HG02981 (cell line): ENCODE results near the gene TPSB2.
"Not testable (repeated sequence)": the region's sequence is repeated elsewhere in the genome, so short reads cannot be mapped to it uniquely, and the experiment has no call there.

ENCODE experiments used
- ATAC-seq: cut with Tn5 transposase; IDR thresholded peaks from one replicate; pipeline ENCODE4 v1.9.1; 2021; ENCODE audit warnings: mild to moderate bottlenecking, moderate library complexity; ENCODE audit not compliant: unreplicated experiment

Gene TPSB2

GRCh38 chr16:1230084-1230470 lies at the start of gene TPSB2:
TPSB2 (minus strand) TSS chr16:1230184; CDS start chr16:1229951, 233 bp downstream.
- ATAC-seq = not testable (repeated sequence)

- no peak for ATAC-seq
Observed at GRCh38 chr16:1279081-1279944, 49.3 kb upstream of the TPSB2 start.

- no peak for ATAC-seq
Observed at GRCh38 chr16:1278477-1278876, 48.5 kb upstream of the TPSB2 start.

GRCh38 chr16:1277617-1278282 lies 47.8 kb upstream of the TPSB2 start:
- no peak for ATAC-seq

GRCh38 chr16:1277151-1277598 lies 47.2 kb upstream of the TPSB2 start:
- ATAC-seq = no peak

- ATAC-seq = no peak
Observed at GRCh38 chr16:1276580-1276878, 46.5 kb upstream of the TPSB2 start.

GRCh38 chr16:1275791-1276579 lies 46.0 kb upstream of the TPSB2 start:
- ATAC-seq = no peak

GRCh38 chr16:1274767-1275166 lies 44.8 kb upstream of the TPSB2 start:
- no peak for ATAC-seq

- ATAC-seq = no peak
Observed at GRCh38 chr16:1273816-1274215, 43.8 kb upstream of the TPSB2 start.

- no peak for ATAC-seq
Observed at GRCh38 chr16:1272453-1273198, 42.6 kb upstream of the TPSB2 start.

GRCh38 chr16:1271724-1272413 lies 41.9 kb upstream of the TPSB2 start:
- not testable (repeated sequence) for ATAC-seq

- ATAC-seq = no peak
Observed at GRCh38 chr16:1271380-1271723, 41.4 kb upstream of the TPSB2 start.

GRCh38 chr16:1269418-1269817 lies 39.4 kb upstream of the TPSB2 start:
- ATAC-seq = not testable (repeated sequence)

GRCh38 chr16:1265826-1266225 lies 35.8 kb upstream of the TPSB2 start:
- no peak for ATAC-seq

- ATAC-seq = no peak
Observed at GRCh38 chr16:1265090-1265630, 35.2 kb upstream of the TPSB2 start.

- ATAC-seq = no peak
Observed at GRCh38 chr16:1264345-1265089, 34.5 kb upstream of the TPSB2 start.

GRCh38 chr16:1263591-1264344 lies 33.8 kb upstream of the TPSB2 start:
- no peak for ATAC-seq

GRCh38 chr16:1262846-1263221 lies 32.9 kb upstream of the TPSB2 start:
- ATAC-seq = no peak
